Loucy (cell line): ENCODE results near the gene MTR.

Experiments used
- CTCF ChIP-seq: fragments of 200-600 bp; sonication (generic); conservative IDR thresholded peaks from 2 replicates; pipeline ENCODE4 v1.5.1; 2014; ENCODE audit warnings: mild to moderate bottlenecking, antibody characterized with exemption, low read length
- EZH2phosphoT487 ChIP-seq: fragments of 200-600 bp; IDR thresholded peaks from 2 replicates; pipeline ENCODE4 v1.6.1; 2018; ENCODE audit warnings: antibody characterized with exemption, mild to moderate bottlenecking, moderate library complexity, borderline replicate concordance

GRCh38 chr1:236868625-236869467 lies 73.8 kb downstream of the MTR start:
- TF ChIP-seq CTCF (peak; percentile 97), EZH2phosphoT487 (no peak)
